Measurements from ENCODE around the gene CAB39L.
A peak's percentile ranks its signal among the peaks of the same experiment; 100 is the strongest.

Gene CAB39L

DNA sequence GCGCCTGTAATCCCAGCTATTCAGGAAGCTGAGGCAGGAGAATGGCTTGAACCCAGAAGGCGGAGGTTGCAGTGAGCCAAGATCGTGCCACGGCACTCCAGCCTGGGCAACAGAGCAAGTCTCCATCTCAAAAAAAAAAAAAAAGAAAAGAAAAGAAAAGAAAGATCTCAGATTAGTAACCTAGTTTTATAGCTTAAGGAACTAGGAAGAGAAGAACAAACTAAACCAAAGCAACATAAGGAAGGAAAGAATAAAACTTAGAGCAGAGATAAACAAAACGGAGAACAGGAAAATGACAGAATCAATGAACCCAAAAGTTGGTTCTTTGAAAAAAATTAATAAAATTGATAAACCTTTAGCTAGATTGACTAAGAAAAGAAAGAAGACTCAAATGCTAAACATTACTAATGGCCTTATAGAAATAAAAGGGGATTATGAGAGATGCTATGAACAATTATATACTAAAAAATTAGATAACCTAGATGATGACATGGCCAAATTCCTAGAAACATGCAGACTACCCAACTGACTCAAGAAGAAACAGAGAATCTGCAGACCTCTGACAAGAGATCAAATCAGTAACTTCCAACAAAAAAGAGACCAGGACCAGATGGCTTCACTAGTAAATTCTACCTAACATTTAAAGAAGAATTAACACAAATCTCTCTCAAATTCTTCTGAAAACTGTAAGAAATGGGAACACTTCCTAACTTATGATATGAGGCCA lies 127.9 kb downstream of the CAB39L start:
- FAIRE-seq (no peak), DNase-seq (ENCODE audit: insufficient read length, low spot score) (no peak)

- FAIRE-seq, result no peak
- DNase-seq (ENCODE audit: insufficient read length, low spot score), result no peak
These were observed 128.8 kb downstream of the CAB39L start for GRCh38 chr13:49315036-49315565.

DNA sequence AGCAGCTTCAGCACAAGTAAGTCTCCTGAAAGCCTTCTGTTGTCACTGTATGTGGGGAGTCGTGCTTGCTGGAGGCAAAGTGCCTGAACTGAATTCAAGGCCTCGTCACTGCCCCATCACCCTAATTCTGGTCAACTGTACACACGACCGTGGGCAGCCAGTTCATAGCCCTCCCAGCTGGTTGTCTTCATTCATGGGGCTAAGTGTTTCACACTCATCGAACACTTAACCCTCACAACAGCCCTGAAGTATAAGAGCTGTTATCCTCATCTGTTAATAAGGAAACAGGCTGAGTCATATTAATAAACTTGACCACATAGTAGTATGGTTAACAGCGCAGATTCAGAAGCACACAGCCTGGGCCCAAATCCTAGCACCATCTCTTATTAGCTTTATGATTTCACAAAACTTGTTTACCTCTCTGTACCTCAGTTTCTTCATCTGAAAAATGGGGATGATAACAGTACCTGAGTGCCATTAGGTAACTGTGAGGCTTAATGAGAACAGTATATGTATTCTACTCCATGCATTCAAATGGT lies 129.5 kb downstream of the CAB39L start:
- FAIRE-seq (no peak), DNase-seq (ENCODE audit: insufficient read length, low spot score) (no peak)

DNA sequence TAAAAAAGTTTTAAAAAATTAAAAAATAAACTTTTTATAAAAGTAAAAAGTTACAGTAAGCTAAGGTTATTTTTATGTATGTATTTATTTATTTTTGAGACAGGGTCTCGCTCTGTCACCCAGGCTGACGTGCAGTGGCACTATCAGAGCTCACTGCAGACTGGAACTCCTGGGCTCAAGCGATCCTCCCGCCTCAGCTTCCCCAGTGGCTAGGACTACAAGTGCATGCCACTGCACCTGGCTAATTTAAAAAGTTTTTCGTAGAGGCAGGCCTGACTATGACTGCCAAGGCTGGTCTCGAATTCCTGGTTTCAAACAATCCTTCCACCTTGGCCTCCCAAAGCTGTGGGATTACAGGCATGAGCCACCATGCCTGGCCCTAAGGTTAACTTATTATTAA lies 132.0 kb downstream of the CAB39L start:
- DNase-seq (ENCODE audit: insufficient read length, low spot score) (no peak), FAIRE-seq (no peak)

DNA sequence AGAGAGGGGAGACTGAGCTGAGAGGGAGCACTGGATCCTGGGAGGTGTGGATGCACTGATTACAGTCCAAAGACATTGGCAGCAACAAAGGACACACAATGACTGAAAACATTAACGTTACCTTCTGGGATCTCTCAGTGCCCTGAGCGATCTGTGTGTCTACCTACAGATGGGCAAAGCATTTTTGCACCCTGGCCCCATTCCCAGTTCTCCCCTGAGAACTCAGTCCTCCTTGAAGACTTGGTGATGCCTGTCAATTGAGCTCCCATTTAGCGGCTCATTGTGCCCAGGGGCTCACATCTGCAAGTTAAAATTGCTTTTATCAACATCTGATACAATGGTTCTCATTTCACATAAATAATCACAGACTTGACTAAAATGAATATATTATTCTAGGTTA lies 133.6 kb downstream of the CAB39L start:
- FAIRE-seq, result no peak
- DNase-seq (ENCODE audit: insufficient read length, low spot score), result no peak

DNA sequence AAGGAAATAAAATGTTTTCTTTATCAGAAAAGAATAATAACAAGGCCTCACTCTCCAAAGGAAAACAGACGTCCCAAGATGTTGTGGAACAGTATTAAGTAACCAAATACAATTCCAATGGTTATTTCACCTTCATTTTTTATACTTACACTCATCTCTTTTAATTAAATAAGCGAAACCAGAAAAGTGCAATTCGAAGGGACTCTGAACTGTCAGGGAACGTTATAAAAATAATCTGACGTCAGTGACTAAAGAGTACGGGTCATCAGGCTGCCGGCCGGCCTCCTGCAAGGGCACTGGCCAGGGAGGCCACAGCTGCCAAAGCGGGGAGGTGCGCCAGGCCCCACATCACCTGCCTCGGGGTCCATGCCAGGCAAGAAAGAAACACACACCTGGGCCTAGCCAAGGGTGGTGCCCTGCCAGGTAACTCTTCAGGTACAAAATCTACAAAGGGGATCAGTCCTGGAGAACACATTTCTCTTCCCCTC lies 134.9 kb downstream of the CAB39L start:
- no peak for DNase-seq (ENCODE audit: insufficient read length, low spot score)
- FAIRE-seq, result no peak

- DNase-seq (ENCODE audit: insufficient read length, low spot score) (no peak), FAIRE-seq (no peak)
These were observed 135.6 kb downstream of the CAB39L start for GRCh38 chr13:49308097-49308875.

GRCh38 chr13:49307365-49307764 lies 136.5 kb downstream of the CAB39L start:
- FAIRE-seq (no peak), DNase-seq (ENCODE audit: insufficient read length, low spot score) (no peak)

GRCh38 chr13:49305792-49306425 lies 138.0 kb downstream of the CAB39L start:
- DNase-seq (ENCODE audit: insufficient read length, low spot score) (no peak), FAIRE-seq (no peak)

DNA sequence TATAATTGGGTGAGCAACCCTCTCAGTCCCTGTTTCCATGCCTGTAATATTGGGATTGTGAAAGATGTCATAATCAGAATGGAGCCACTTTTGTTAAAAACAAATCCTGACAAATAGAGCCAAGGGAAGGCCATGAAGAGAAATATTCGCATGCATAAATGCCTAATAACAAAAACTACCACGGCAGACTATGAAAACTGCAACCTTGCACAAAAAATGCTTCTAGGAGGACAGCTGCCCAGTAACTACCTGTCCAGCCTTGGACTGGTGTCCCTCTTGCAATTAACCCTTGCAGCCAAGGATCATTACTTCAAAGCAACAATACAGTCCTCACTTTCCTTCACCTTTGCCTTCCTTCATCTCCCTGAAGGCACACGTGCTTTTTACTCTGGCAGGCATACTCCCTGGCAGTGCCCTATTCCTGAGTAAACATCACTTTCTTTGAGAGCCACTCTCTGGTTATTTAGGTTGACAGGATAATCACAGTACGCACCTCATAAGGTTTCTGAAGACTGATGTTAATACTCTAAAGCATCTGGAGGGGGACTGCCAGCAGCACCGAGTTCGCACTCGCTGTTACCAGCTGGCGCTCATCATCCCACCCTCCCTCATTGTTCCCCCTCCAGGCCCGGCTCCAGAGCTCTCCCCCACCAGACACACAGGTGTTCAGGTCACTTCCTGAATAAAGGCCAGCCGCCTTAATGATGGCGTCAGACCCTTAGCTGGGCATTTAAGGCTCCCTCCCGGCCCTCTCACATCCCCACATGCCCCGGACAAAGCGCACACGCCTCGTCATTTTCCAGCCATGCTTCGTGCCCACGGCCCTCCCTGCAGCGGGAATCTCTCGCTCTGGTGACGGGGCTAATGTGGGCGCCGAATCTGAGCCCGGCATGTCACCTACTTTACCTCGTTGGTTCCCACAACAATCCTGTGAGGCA lies 138.8 kb downstream of the CAB39L start:
- no peak for FAIRE-seq

GRCh38 chr13:49304356-49304755 lies 139.5 kb downstream of the CAB39L start:
- no peak for DNase-seq (ENCODE audit: insufficient read length, low spot score)
- FAIRE-seq, result no peak

More for the DNA sequence above, 138.8 kb downstream of the CAB39L start:
- DNase-seq (ENCODE audit: insufficient read length, low spot score), result no peak

DNA sequence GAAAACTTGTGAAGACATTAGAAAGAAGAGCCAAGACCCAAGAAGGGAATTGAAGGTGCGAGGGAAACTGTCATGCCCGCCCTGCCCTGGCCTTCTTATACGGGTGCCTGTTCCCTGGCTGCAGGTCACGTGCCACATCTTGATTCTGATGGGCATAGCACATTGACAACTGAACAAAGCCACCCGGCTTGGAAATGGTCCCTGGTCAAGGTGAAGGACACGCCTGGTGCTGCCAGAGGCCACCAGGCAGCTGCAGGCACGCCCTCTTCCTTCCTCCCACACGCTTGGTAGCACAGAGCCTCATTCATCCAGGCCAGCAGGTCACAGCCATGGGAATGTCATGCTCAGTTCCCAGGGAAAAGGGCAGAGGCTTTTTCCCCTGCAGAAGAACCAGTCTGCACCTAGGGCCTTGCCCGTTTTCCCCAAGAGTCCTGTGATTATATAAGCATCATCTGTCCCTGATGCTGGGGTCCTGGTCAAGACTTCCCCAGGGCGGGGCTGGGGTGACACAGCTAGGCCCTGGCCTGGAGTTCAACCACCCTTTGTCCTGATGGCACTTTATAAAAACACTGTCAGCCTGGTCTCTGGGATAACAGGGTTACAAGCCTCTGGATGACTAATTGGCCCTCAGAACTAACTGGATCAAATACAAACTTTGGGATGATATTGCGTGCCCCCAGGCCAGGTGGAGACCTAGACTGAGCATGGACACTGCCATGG lies 140.2 kb downstream of the CAB39L start:
- DNase-seq (ENCODE audit: insufficient read length, low spot score) (no peak), FAIRE-seq (no peak)

DNA sequence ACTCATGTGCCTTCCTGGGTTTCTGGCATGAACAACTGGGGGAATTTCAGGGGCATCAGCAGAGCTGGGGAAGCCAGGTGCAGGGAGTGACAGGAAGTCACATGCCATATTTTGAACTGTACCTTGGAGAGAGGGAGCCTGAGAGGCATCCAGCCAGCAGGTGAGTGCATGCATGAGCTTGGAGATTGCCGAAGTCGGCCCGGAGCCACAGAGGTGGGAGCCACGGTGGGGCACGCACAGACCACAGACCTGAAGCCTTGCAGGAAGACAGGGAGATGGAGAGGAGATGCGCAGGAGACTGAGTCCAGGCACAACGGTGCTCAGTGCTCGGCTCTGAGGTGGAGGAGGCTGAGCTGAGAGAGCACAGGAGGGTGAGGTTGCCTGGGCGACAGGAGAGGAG lies 141.0 kb downstream of the CAB39L start:
- FAIRE-seq, result no peak
- DNase-seq (ENCODE audit: insufficient read length, low spot score), result no peak

- DNase-seq (ENCODE audit: insufficient read length, low spot score), result no peak
- FAIRE-seq, result no peak
These were observed 141.6 kb downstream of the CAB39L start for GRCh38 chr13:49302222-49302621.

- DNase-seq (ENCODE audit: insufficient read length, low spot score) (peak; percentile 71), FAIRE-seq (no peak)
These were observed 142.9 kb downstream of the CAB39L start for GRCh38 chr13:49300739-49301589.

DNA sequence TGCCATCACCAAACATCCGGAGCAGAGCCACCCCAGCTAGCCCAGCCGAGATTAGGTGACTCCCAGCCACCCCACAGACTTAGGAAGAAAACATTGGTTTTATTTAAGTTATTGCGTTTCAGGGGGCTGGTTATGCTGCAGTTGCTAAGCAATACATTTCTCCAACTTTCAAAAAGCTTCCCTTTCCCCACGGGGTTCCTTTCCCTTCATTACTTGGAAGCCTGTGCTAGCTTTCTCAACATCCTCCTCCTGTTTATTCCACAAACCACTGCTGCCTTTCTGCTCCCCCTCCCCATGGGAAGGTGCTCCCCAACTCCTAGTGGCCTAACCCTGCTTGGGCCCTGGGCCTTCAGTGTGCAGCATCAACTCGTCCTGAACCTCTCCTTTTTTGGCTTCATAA lies 143.6 kb downstream of the CAB39L start:
- no peak for DNase-seq (ENCODE audit: insufficient read length, low spot score)
- FAIRE-seq, result no peak

- DNase-seq (ENCODE audit: insufficient read length, low spot score) (no peak), FAIRE-seq (no peak)
These were observed 144.8 kb downstream of the CAB39L start for GRCh38 chr13:49298903-49299605.

- DNase-seq (ENCODE audit: insufficient read length, low spot score) (no peak), FAIRE-seq (no peak)
These were observed 145.4 kb downstream of the CAB39L start for GRCh38 chr13:49298416-49298815.
